Measurements from ENCODE around the gene DDC. TPM values are rescaled to one million over a fixed set of nuclear protein-coding genes. Genes with fewer than 3 reads are reported as not detected.

DDC gene
- total and polyA plus RNA-seq, 2 donors (not counting 3 experiments of a cell fraction or from before 2014, with no cell fraction given), result not detected

GRCh38 chr7:50497968-50498367, 67.2 kb downstream of the DDC start:
- DNase-seq (ENCODE audit: low read depth, low spot score) (peak; percentile 90), FAIRE-seq (peak; percentile 71)
- no peaks in the 10 kb centered on the region for H3K79me2 ChIP-seq (ENCODE audit: control insufficient read depth, insufficient read depth, low read length)
- BruUV-seq (replicated peaks), result no TSS peak
- dilution Hi-C loops (cut with MboI; ENCODE audit: extremely low pct_ligation_motif_present, low sequenced_read_pairs), result no loop called here
- H3K4me3 ChIP-seq (replicated peaks in 1 of 3; ENCODE audit: insufficient read depth in 1 of 3, low read depth in 1 of 3, low read length in 3 of 3), result no peak overlapping the region
- no peaks in the 10 kb centered on the region for H3K36me3 ChIP-seq (ENCODE audit: control insufficient read depth in 2 of 2, extremely low read depth in 1 of 2, insufficient read depth in 2 of 2, low read length in 2 of 2)
- peak overlapping the region; percentile 68 for H3K4me2 ChIP-seq (ENCODE audit: insufficient read depth, low read length)
- peak overlapping the region; percentile 70 for H2AFZ ChIP-seq (ENCODE audit: low read depth, low read length)
- no peak for TF ChIP-seq POLR2A (IDR thresholded peaks at IDR 0.05; ENCODE audit: low read depth, low read length)
- TF ChIP-seq MYC (IDR thresholded peaks at IDR 0.05; ENCODE audit: low read depth, low read length), result no peak
- TF ChIP-seq POLR2AphosphoS5 (IDR thresholded peaks at IDR 0.05; ENCODE audit: insufficient read depth, low read depth, low read length), result no peak
- TF ChIP-seq GATA2 (IDR thresholded peaks at IDR 0.05; ENCODE audit: insufficient read depth, insufficient read length, low read depth, low read length), result no peak
- ChIA-PET POLR2A (no interaction called here), CTCF (interaction anchor here (1.3 to 3.9 kb wide), 6 partner anchors 11 to 643 kb away, joined by 3 to 29 read pairs (median 7); no protein-coding TSS in a partner anchor)
- intact Hi-C loops (cut with micrococcal nuclease), result loop anchor here (1.0 to 5.0 kb wide), 7 partner anchors 29 to 454 kb away; partner anchors contain the start of gene FIGNL1
- peak overlapping the region; percentile 99 for H3K27ac ChIP-seq (ENCODE audit: insufficient read depth, low read depth, low read length)
- peak overlapping the region; percentile 74 for H3K9ac ChIP-seq (replicated peaks; ENCODE audit: extremely low read depth, insufficient read depth, low read length)
- H3K27me3 ChIP-seq (ENCODE audit: control insufficient read depth in 2 of 2, insufficient read depth in 2 of 2, low read length in 2 of 2), result no peaks in the 10 kb centered on the region
- H3K4me1 ChIP-seq (ENCODE audit: control insufficient read depth, extremely low read depth, insufficient read depth, low read length), result peaks cover 44% of the 10 kb centered on the region
- no peaks in the 10 kb centered on the region for H3K9me3 ChIP-seq (replicated peaks; ENCODE audit: control insufficient read depth, insufficient read depth, low read length)
- H3K9me1 ChIP-seq (replicated peaks; ENCODE audit: control insufficient read depth, extremely low read depth, insufficient read depth, low read length), result no peaks in the 10 kb centered on the region
- no peaks in the 10 kb centered on the region for H4K20me1 ChIP-seq (replicated peaks; ENCODE audit: control insufficient read depth, extremely low read depth, insufficient read depth, low read length)

- no peaks in the 10 kb centered on the region for H4K20me1 ChIP-seq (replicated peaks; ENCODE audit: control insufficient read depth, extremely low read depth, insufficient read depth, low read length)
- intact Hi-C loops (cut with micrococcal nuclease) (loop anchor here (1.0 to 5.0 kb wide), 7 partner anchors 28 to 455 kb away; partner anchors contain the start of gene FIGNL1), dilution Hi-C loops (cut with MboI; ENCODE audit: extremely low pct_ligation_motif_present, low sequenced_read_pairs) (no loop called here)
- POLR2A ChIA-PET, result interaction anchor here (1.0 kb wide), 1 partner anchor 36 kb away, joined by 5 read pairs; no protein-coding TSS in a partner anchor
- peaks cover 40% of the 10 kb centered on the region for H3K4me1 ChIP-seq (ENCODE audit: control insufficient read depth, extremely low read depth, insufficient read depth, low read length)
- no peak overlapping the region for H2AFZ ChIP-seq (ENCODE audit: low read depth, low read length)
- H3K79me2 ChIP-seq (ENCODE audit: control insufficient read depth, insufficient read depth, low read length), result no peaks in the 10 kb centered on the region
- H3K27ac ChIP-seq (ENCODE audit: insufficient read depth, low read depth, low read length), result peak overlapping the region; percentile 99
- H3K36me3 ChIP-seq (ENCODE audit: control insufficient read depth in 2 of 2, extremely low read depth in 1 of 2, insufficient read depth in 2 of 2, low read length in 2 of 2), result no peaks in the 10 kb centered on the region
- TSS peak; percentile 74 for BruUV-seq (replicated peaks)
- peak overlapping the region in 1 of 3 experiments; percentile 4 for H3K4me3 ChIP-seq (replicated peaks in 1 of 3; ENCODE audit: insufficient read depth in 1 of 3, low read depth in 1 of 3, low read length in 3 of 3)
- no peaks in the 10 kb centered on the region for H3K27me3 ChIP-seq (ENCODE audit: control insufficient read depth in 2 of 2, insufficient read depth in 2 of 2, low read length in 2 of 2)
- FAIRE-seq (peak; percentile 98), DNase-seq (ENCODE audit: low read depth, low spot score) (peak; percentile 99)
- no peaks in the 10 kb centered on the region for H3K9me3 ChIP-seq (replicated peaks; ENCODE audit: control insufficient read depth, insufficient read depth, low read length)
- H3K4me2 ChIP-seq (ENCODE audit: insufficient read depth, low read length), result peak overlapping the region; percentile 68
- no peaks in the 10 kb centered on the region for H3K9me1 ChIP-seq (replicated peaks; ENCODE audit: control insufficient read depth, extremely low read depth, insufficient read depth, low read length)
- TF ChIP-seq POLR2AphosphoS5 (IDR thresholded peaks at IDR 0.05; ENCODE audit: insufficient read depth, low read depth, low read length) (peak; percentile 80), EZH2 (IDR thresholded peaks at IDR 0.05; ENCODE audit: borderline replicate concordance, low read depth, low read length, severe bottlenecking) (no peak), JUN (IDR thresholded peaks at IDR 0.05; ENCODE audit: borderline replicate concordance, insufficient read depth, insufficient read length, low read depth) (peak; percentile 86), POLR2A (IDR thresholded peaks at IDR 0.05; ENCODE audit: low read depth, low read length) (peak; percentile 67), GATA2 (IDR thresholded peaks at IDR 0.05; ENCODE audit: insufficient read depth, insufficient read length, low read depth, low read length) (peak; percentile 100), CTCF (IDR thresholded peaks at IDR 0.05; ENCODE audit: extremely low read depth in 1 of 2, insufficient read depth in 1 of 2, low read depth in 1 of 2, low read length in 2 of 2) (no peak), FOS (IDR thresholded peaks at IDR 0.05; ENCODE audit: borderline replicate concordance, insufficient read depth, low read length) (peak; percentile 88)
- H3K9ac ChIP-seq (replicated peaks; ENCODE audit: extremely low read depth, insufficient read depth, low read length), result peak overlapping the region; percentile 75
- CTCF ChIA-PET, result interaction anchor here (0.7 to 3.9 kb wide), 11 partner anchors 11 to 666 kb away, joined by 3 to 29 read pairs (median 5); no protein-coding TSS in a partner anchor
Observed at GRCh38 chr7:50497068-50497642, 68.0 kb downstream of the DDC start.
